ENCODE measurements around the gene BIN1. TPM values are rescaled to one million over a fixed set of nuclear protein-coding genes. Genes with fewer than 3 reads are reported as not detected.

Gene BIN1
- total RNA-seq, 1 donor from 2014 or later = 26.9 TPM

- peaks cover 30% of the 10 kb centered on the region for H3K4me1 ChIP-seq
- peaks cover 14% of the 10 kb centered on the region for H3F3A ChIP-seq (ENCODE audit: low read depth)
- no peaks in the 10 kb centered on the region for H3K9me3 ChIP-seq (ENCODE audit: low read depth)
- H2AFZ ChIP-seq (replicated peaks) = no peak overlapping the region
- no peak overlapping the region for H3K4me3 ChIP-seq
- Mint-ChIP-seq H3K9me3 (no peaks in the 10 kb centered on the region), H3K4me1 (peaks cover 35% of the 10 kb centered on the region), H3K36me3 (no peaks in the 10 kb centered on the region), H3K27me3 (ENCODE audit: insufficient read depth, low read depth) (peaks cover 14% of the 10 kb centered on the region), H3K4me3 (no peak overlapping the region), H3K27ac (peak overlapping the region; percentile 22)
- H3K4me2 ChIP-seq = no peak overlapping the region
- no peak overlapping the region for H3K9ac ChIP-seq
- H3K27ac ChIP-seq = no peak overlapping the region
- H3K79me2 ChIP-seq (ENCODE audit: low read depth) = peaks cover 36% of the 10 kb centered on the region
- peaks cover 2% of the 10 kb centered on the region for H4K20me1 ChIP-seq (ENCODE audit: low read depth)
- no peaks in the 10 kb centered on the region for H3K27me3 ChIP-seq
- no peak for DNase-seq (ENCODE audit: low spot score)
- no peaks in the 10 kb centered on the region for H3K36me3 ChIP-seq
- TF ChIP-seq EZH2 (IDR thresholded peaks at IDR 0.05) (no peak), EZH2phosphoT487 (IDR thresholded peaks at IDR 0.05) (no peak), CTCF (IDR thresholded peaks at IDR 0.05) (no peak)
Observed at GRCh38 chr2:127102521-127103242, 4.3 kb downstream of the BIN1 start.

DNA sequence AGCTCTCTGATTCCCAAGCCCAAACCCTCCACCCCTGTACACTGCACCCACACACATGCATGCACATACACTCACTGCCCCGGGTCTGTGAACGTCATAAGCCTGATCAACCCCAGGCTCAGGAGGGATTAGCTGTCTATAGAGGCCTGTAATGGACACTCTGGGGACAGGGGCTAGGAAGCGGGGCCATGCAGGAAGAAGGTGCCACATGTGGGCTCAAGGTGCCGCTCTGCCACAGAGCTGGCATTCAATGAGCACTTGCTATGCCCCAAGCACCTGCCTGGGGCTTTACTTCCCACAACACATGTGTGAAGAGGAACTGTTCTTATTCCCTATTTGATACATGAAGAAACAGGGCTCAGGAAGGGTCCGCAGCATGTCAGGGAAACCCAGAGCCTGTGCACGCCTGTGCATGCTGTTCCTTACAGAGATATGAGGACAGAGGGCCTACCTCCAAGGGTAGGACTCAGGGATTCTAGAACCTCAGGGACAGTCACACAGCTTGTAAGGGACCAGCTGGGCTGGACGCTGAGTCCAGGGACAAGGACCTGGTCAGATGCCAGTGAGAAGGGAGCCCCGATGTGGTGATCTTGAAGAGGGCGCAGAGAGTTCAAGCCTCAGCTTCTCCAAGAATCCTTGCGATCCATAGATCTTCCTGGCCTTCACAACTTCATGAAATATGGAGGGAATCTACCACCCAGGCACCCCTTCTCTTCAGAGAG is 5.0 kb downstream of the BIN1 start:
- no peaks in the 10 kb centered on the region for H3K36me3 Mint-ChIP-seq
- Histone ChIP-seq H4K20me1 (ENCODE audit: low read depth) (peaks cover 3% of the 10 kb centered on the region), H3K79me2 (ENCODE audit: low read depth) (peaks cover 36% of the 10 kb centered on the region), H3K9ac (no peak overlapping the region), H2AFZ (replicated peaks) (no peak overlapping the region), H3K27me3 (no peaks in the 10 kb centered on the region), H3K27ac (no peak overlapping the region), H3K36me3 (no peaks in the 10 kb centered on the region), H3K9me3 (ENCODE audit: low read depth) (no peaks in the 10 kb centered on the region), H3F3A (ENCODE audit: low read depth) (peaks cover 6% of the 10 kb centered on the region), H3K4me3 (no peak overlapping the region), H3K4me1 (peaks cover 32% of the 10 kb centered on the region), H3K4me2 (no peak overlapping the region)
- no peak for TF ChIP-seq CTCF (IDR thresholded peaks at IDR 0.05)
- no peak for TF ChIP-seq EZH2 (IDR thresholded peaks at IDR 0.05)
- TF ChIP-seq EZH2phosphoT487 (IDR thresholded peaks at IDR 0.05) = no peak
- H3K9me3 Mint-ChIP-seq = no peaks in the 10 kb centered on the region
- peaks cover 34% of the 10 kb centered on the region for H3K4me1 Mint-ChIP-seq
- H3K27ac Mint-ChIP-seq = peak overlapping the region; percentile 22
- H3K4me3 Mint-ChIP-seq = no peak overlapping the region
- DNase-seq (ENCODE audit: low spot score) = no peak
- peaks cover 12% of the 10 kb centered on the region for H3K27me3 Mint-ChIP-seq (ENCODE audit: insufficient read depth, low read depth)

GRCh38 chr2:127101048-127101611 is 5.8 kb downstream of the BIN1 start:
- peaks cover 36% of the 10 kb centered on the region for H3K79me2 ChIP-seq (ENCODE audit: low read depth)
- DNase-seq (ENCODE audit: low spot score) = no peak
- peaks cover 12% of the 10 kb centered on the region for H3K27me3 Mint-ChIP-seq (ENCODE audit: insufficient read depth, low read depth)

More at GRCh38 chr2:127101048-127101611, 5.8 kb downstream of the BIN1 start:
- H3K4me3 ChIP-seq = no peak overlapping the region
- no peak overlapping the region for H3K9ac ChIP-seq
- H2AFZ ChIP-seq (replicated peaks) = no peak overlapping the region
- Mint-ChIP-seq H3K4me3 (no peak overlapping the region), H3K4me1 (peaks cover 39% of the 10 kb centered on the region), H3K27ac (no peak overlapping the region), H3K36me3 (no peaks in the 10 kb centered on the region), H3K9me3 (no peaks in the 10 kb centered on the region)
- no peak overlapping the region for H3K27ac ChIP-seq
- H4K20me1 ChIP-seq (ENCODE audit: low read depth) = peaks cover 3% of the 10 kb centered on the region
- no peaks in the 10 kb centered on the region for H3F3A ChIP-seq (ENCODE audit: low read depth)
- peaks cover 32% of the 10 kb centered on the region for H3K4me1 ChIP-seq
- no peak overlapping the region for H3K4me2 ChIP-seq
- TF ChIP-seq EZH2 (IDR thresholded peaks at IDR 0.05) (no peak), CTCF (IDR thresholded peaks at IDR 0.05) (no peak), EZH2phosphoT487 (IDR thresholded peaks at IDR 0.05) (no peak)
- no peaks in the 10 kb centered on the region for H3K27me3 ChIP-seq
- H3K36me3 ChIP-seq = no peaks in the 10 kb centered on the region
- H3K9me3 ChIP-seq (ENCODE audit: low read depth) = no peaks in the 10 kb centered on the region

Data from neural progenitor cell (in vitro differentiated cells).